ENCODE results near the gene ARID3A. TPM values are rescaled to one million over a fixed set of nuclear protein-coding genes. Genes with fewer than 3 reads are reported as not detected.

The ARID3A gene
- total and polyA plus RNA-seq, 2 of the 13 experiments (the other 11 are each of a cell fraction or from before 2014, with no cell fraction given), result 71.3 to 77.9 TPM

GRCh38 chr19:944663-945241 is 18.9 kb downstream of the ARID3A start:
- Histone ChIP-seq H3K27me3 (ENCODE audit: control insufficient read depth in 1 of 2, insufficient read depth in 2 of 2, low read length in 2 of 2) (no peaks in the 10 kb centered on the region; a peak in 1 of 5 replicates), H3K9ac (ENCODE audit: insufficient read depth, low read depth, low read length) (no peak overlapping the region), H3K4me1 (ENCODE audit: insufficient read depth, low read length) (peaks cover 40% of the 10 kb centered on the region), H3K9me3 (ENCODE audit: low read length) (no peaks in the 10 kb centered on the region), H3K79me2 (ENCODE audit: insufficient read depth, low read length) (peaks cover 81% of the 10 kb centered on the region), H3K4me2 (ENCODE audit: low read depth, low read length) (no peak overlapping the region), H4K20me1 (ENCODE audit: insufficient read depth, low read length) (peaks cover 63% of the 10 kb centered on the region; the same call in 1 of the 2 replicates), H3K27ac (ENCODE audit: extremely low read length, insufficient read depth, low read length) (no peak overlapping the region), H3K36me3 (replicated peaks in 1 of 2; ENCODE audit: control insufficient read depth in 1 of 2, insufficient read depth in 2 of 2, low read length in 2 of 2) (peaks cover 22 to 70% of the 10 kb centered on the region in 2 experiments), H2AFZ (ENCODE audit: low read length) (no peak overlapping the region), H3K4me3 (replicated peaks in 1 of 3; ENCODE audit: insufficient read depth in 1 of 3, low read depth in 2 of 3, low read length in 3 of 3) (no peak overlapping the region)
- intact Hi-C loops (cut with micrococcal nuclease; ENCODE audit: unreplicated experiment), result no loop called here
- ATAC-seq, result no peak
- WGBS (ENCODE audit: low lambda C conversion rate), result 94% methylated on average over 22 of the region's 22 CpGs
- ChIA-PET POLR2A (no interaction called here), CTCF (ENCODE audit: low intra/inter-chr PET ratio, low total read pairs) (no interaction called here)
- BruUV-seq (replicated peaks), result no TSS peak
- FAIRE-seq, result no peak
- in situ Hi-C loops (cut with HindIII; ENCODE audit: extremely low pct_ligation_motif_present, low pct_unique_long_range_greater_than_20kb), result no loop called here
- no peak for DNase-seq (ENCODE audit: low spot score)
- no peak for TF ChIP-seq ZNF547 (CRISPR knock-in tag; IDR thresholded peaks at IDR 0.05)
- TF ChIP-seq TARDBP (CRISPR knock-in tag; IDR thresholded peaks at IDR 0.05), result 0 out of 2 replicates have a peak, but pooled peaks have one; percentile 30
- TF ChIP-seq NFKBIZ (CRISPR knock-in tag; IDR thresholded peaks at IDR 0.05), result no peak
- no peak for TF ChIP-seq FOXK2 (IDR thresholded peaks at IDR 0.05)
- no peak for TF ChIP-seq HNF1A (IDR thresholded peaks at IDR 0.05; ENCODE audit: low read depth)
- TF ChIP-seq HNF1A (CRISPR knock-in tag; IDR thresholded peaks at IDR 0.05; ENCODE audit: borderline replicate concordance), result no peak
- TF ChIP-seq ZNF567 (CRISPR knock-in tag; IDR thresholded peaks at IDR 0.05; ENCODE audit: borderline replicate concordance), result no peak
- TF ChIP-seq KAT8 (CRISPR knock-in tag; IDR thresholded peaks at IDR 0.05), result no peak
- TF ChIP-seq PRMT3 (CRISPR knock-in tag; IDR thresholded peaks at IDR 0.05; ENCODE audit: borderline replicate concordance, low read depth), result no peak
- peak; percentile 72; the same call in 1 of the 2 replicates for TF ChIP-seq HNRNPL (IDR thresholded peaks at IDR 0.05; ENCODE audit: low read depth, low read length)
- peak; percentile 83 for TF ChIP-seq ZNF121 (CRISPR knock-in tag; IDR thresholded peaks at IDR 0.05)
- TF ChIP-seq MED8 (CRISPR knock-in tag; IDR thresholded peaks at IDR 0.05; ENCODE audit: insufficient replicate concordance), result no peak
- no peak for TF ChIP-seq THRA (CRISPR knock-in tag; IDR thresholded peaks at IDR 0.05; ENCODE audit: borderline replicate concordance)
- TF ChIP-seq ZNF382 (CRISPR knock-in tag; IDR thresholded peaks at IDR 0.05; ENCODE audit: borderline replicate concordance), result no peak
- no peak for TF ChIP-seq SP2 (CRISPR knock-in tag; IDR thresholded peaks at IDR 0.05)
- TF ChIP-seq ZNF704 (CRISPR knock-in tag; IDR thresholded peaks at IDR 0.05; ENCODE audit: borderline replicate concordance), result no peak
- no peak for TF ChIP-seq TCF7 (IDR thresholded peaks at IDR 0.05; ENCODE audit: low read depth)

All from HepG2 (cell line).